ENCODE results near the gene ORMDL3. TPM values are rescaled to one million over a fixed set of nuclear protein-coding genes. Genes with fewer than 3 reads are reported as not detected.

The ORMDL3 gene
- total RNA-seq, 1 experiment from 2014 or later = 1,738 TPM

GRCh38 chr17:39968761-39969160, 41.4 kb upstream of the ORMDL3 start:
- no peak for TF ChIP-seq CTCF (IDR thresholded peaks at IDR 0.05; ENCODE audit: unreplicated experiment)
- H3K4me3 Mint-ChIP-seq (ENCODE audit: low read depth, unreplicated experiment) = no peak overlapping the region
- peaks cover 32% of the 10 kb centered on the region for H3K4me1 Mint-ChIP-seq (ENCODE audit: low read depth, unreplicated experiment)
- H3K27me3 Mint-ChIP-seq (ENCODE audit: unreplicated experiment) = peaks cover 70% of the 10 kb centered on the region
- intact Hi-C loops (cut with micrococcal nuclease; ENCODE audit: unreplicated experiment) = no loop called here
- no peak overlapping the region for H3K27ac Mint-ChIP-seq (ENCODE audit: unreplicated experiment)
- CTCF ChIA-PET = interaction anchor here (0.6 to 109.6 kb wide), 28 partner anchors 1 to 1504 kb away, joined by 3 to 8195 read pairs (median 10); partner anchors contain the start of genes CSF3, ERBB2, GRB7 and GSDMA
- DNase-seq = no peak
- BruUV-seq (replicated peaks) = no TSS peak
- peaks cover 21% of the 10 kb centered on the region for H3K36me3 Mint-ChIP-seq (ENCODE audit: insufficient read depth, unreplicated experiment)
- peaks cover 3% of the 10 kb centered on the region for H3K9me3 Mint-ChIP-seq (ENCODE audit: low read depth, unreplicated experiment)

GRCh38 chr17:39966771-39967170, 39.4 kb upstream of the ORMDL3 start:
- Mint-ChIP-seq H3K4me1 (ENCODE audit: low read depth, unreplicated experiment) (peaks cover 44% of the 10 kb centered on the region), H3K4me3 (ENCODE audit: low read depth, unreplicated experiment) (no peak overlapping the region), H3K36me3 (ENCODE audit: insufficient read depth, unreplicated experiment) (peaks cover 21% of the 10 kb centered on the region), H3K27ac (ENCODE audit: unreplicated experiment) (peak overlapping the region; percentile 0), H3K27me3 (ENCODE audit: unreplicated experiment) (peaks cover 60% of the 10 kb centered on the region), H3K9me3 (ENCODE audit: low read depth, unreplicated experiment) (peaks cover 3% of the 10 kb centered on the region)
- intact Hi-C loops (cut with micrococcal nuclease; ENCODE audit: unreplicated experiment) = no loop called here
- no TSS peak for BruUV-seq (replicated peaks)
- CTCF ChIA-PET = interaction anchor here (0.6 to 109.6 kb wide), 24 partner anchors 1 to 1097 kb away, joined by 3 to 8195 read pairs (median 118); partner anchors contain the start of genes CSF3, ERBB2, GRB7 and GSDMA
- TF ChIP-seq CTCF (IDR thresholded peaks at IDR 0.05; ENCODE audit: unreplicated experiment) = no peak
- DNase-seq = peak; percentile 98

GRCh38 chr17:39965017-39965699, 37.8 kb upstream of the ORMDL3 start:
- Mint-ChIP-seq H3K4me1 (ENCODE audit: low read depth, unreplicated experiment) (peaks cover 47% of the 10 kb centered on the region), H3K27me3 (ENCODE audit: unreplicated experiment) (peaks cover 44% of the 10 kb centered on the region), H3K4me3 (ENCODE audit: low read depth, unreplicated experiment) (no peak overlapping the region), H3K27ac (ENCODE audit: unreplicated experiment) (no peak overlapping the region), H3K36me3 (ENCODE audit: insufficient read depth, unreplicated experiment) (peaks cover 21% of the 10 kb centered on the region), H3K9me3 (ENCODE audit: low read depth, unreplicated experiment) (peaks cover 3% of the 10 kb centered on the region)
- intact Hi-C loops (cut with micrococcal nuclease; ENCODE audit: unreplicated experiment) = no loop called here
- no TSS peak for BruUV-seq (replicated peaks)
- DNase-seq = no peak
- CTCF ChIA-PET = interaction anchor here (0.5 to 109.6 kb wide), 27 partner anchors 3 to 498 kb away, joined by 3 to 8195 read pairs (median 28); partner anchors contain the start of genes CSF3, ERBB2, GRB7 and GSDMA
- TF ChIP-seq CTCF (IDR thresholded peaks at IDR 0.05; ENCODE audit: unreplicated experiment) = no peak

GRCh38 chr17:39963829-39964228, 36.4 kb upstream of the ORMDL3 start:
- CTCF ChIA-PET = interaction anchor here (0.6 to 109.6 kb wide), 25 partner anchors 4 to 1177 kb away, joined by 3 to 8195 read pairs (median 85); partner anchors contain the start of genes CSF3, ERBB2, GRB7 and GSDMA
- no peak overlapping the region for H3K4me3 Mint-ChIP-seq (ENCODE audit: low read depth, unreplicated experiment)
- peaks cover 32% of the 10 kb centered on the region for H3K27me3 Mint-ChIP-seq (ENCODE audit: unreplicated experiment)
- H3K36me3 Mint-ChIP-seq (ENCODE audit: insufficient read depth, unreplicated experiment) = peaks cover 17% of the 10 kb centered on the region
- H3K9me3 Mint-ChIP-seq (ENCODE audit: low read depth, unreplicated experiment) = peaks cover 3% of the 10 kb centered on the region
- no peak for TF ChIP-seq CTCF (IDR thresholded peaks at IDR 0.05; ENCODE audit: unreplicated experiment)
- peak overlapping the region; percentile 0 for H3K27ac Mint-ChIP-seq (ENCODE audit: unreplicated experiment)
- peak; percentile 94 for DNase-seq
- H3K4me1 Mint-ChIP-seq (ENCODE audit: low read depth, unreplicated experiment) = peaks cover 45% of the 10 kb centered on the region
- no TSS peak for BruUV-seq (replicated peaks)
- intact Hi-C loops (cut with micrococcal nuclease; ENCODE audit: unreplicated experiment) = no loop called here

Data from Calu3 (cell line).